Right lobe of liver (tissue), 6 donors: Measurements from ENCODE around the gene SMIM27. TPM values are rescaled to one million over a fixed set of nuclear protein-coding genes. Genes with fewer than 3 reads are reported as not detected.

ENCODE experiments used
- ATAC-seq, 4 donors: fragments of 200-7000 bp; cut with Tn5 transposase; one replicate each; pipeline ENCODE4 v1.9.1; 2020; ENCODE audit warnings: mild to moderate bottlenecking in 4 of 4, moderate library complexity in 4 of 4
- DNase-seq, 3 donors: peaks; one replicate each; pipeline ENCODE4 v3.0.0-alpha.2; 2020
- H3K27ac ChIP-seq, 3 donors: fragments of 200-600 bp; one replicate each; pipeline ENCODE4 v1.8.0; 2022
- H3K27me3 ChIP-seq, 2 donors: fragments of 200-600 bp; one replicate each; pipeline ENCODE4 v1.8.0; 2022
- H3K36me3 ChIP-seq, 4 donors: fragments of 200-600 bp; sonication (generic) in 1 of 4; one replicate each; pipeline versions ENCODE4 v1.5.1 to v1.8.0; 2017 to 2022; ENCODE audit warnings: control low read depth in 1 of 4
- H3K4me1 ChIP-seq, 4 donors: fragments of 200-600 bp; sonication (generic) in 1 of 4; one replicate each; pipeline versions ENCODE4 v1.5.1 to v1.8.0; 2017 to 2022; ENCODE audit warnings: control low read depth in 1 of 4
- H3K4me3 ChIP-seq, 3 donors: fragments of 200-600 bp; one replicate each; pipeline ENCODE4 v1.8.0; 2022
- H3K9me3 ChIP-seq, 4 donors: fragments of 200-600 bp; sonication (generic) in 1 of 4; one replicate each; pipeline versions ENCODE4 v1.5.1 to v1.8.0; 2017 to 2022; ENCODE audit warnings: control low read depth in 1 of 4
- CTCF ChIP-seq, 4 donors: fragments of 200-600 bp in 3 of 4; fragments of 450-650 bp in 1 of 4; IDR thresholded peaks; one replicate each; pipeline versions ENCODE4 v1.5.1 to v1.8.0; 2016 to 2022; ENCODE audit warnings: antibody characterized with exemption in 4 of 4, mild to moderate bottlenecking in 2 of 4
- POLR2A ChIP-seq: fragments of 450-650 bp; IDR thresholded peaks from one replicate; pipeline ENCODE4 v1.6.1; 2017; ENCODE audit warnings: antibody characterized with exemption, mild to moderate bottlenecking
- WGBS: methylation state at CpG from one replicate; pipeline ENCODE4 v1.1.6; 2018; ENCODE audit warnings: low coverage, low lambda C conversion rate; ENCODE audit not compliant: insufficient coverage; ENCODE audit errors: missing lambda C conversion rate; 5-methylcytosine and 5-hydroxymethylcytosine counted together
- intact Hi-C, 2 donors: fragments of 100-400 bp; cut with DNase I; formaldehyde crosslinking; loops; one replicate each; pipeline versions ENCODE4 v1.11.2 to v1.14.1; 2022
- long read RNA-seq: library from polyadenylated mRNA; unstranded; transcript quantifications from one replicate; pipeline ENCODE4 v2.0.0, GENCODE V29; 2019
- total RNA-seq, 6 experiments: library from RNA; depleted of rRNA in 2 of 6; stranded (reverse); fragments of >200 nt in 2 of 6; fragmentation: NEBNext Ultra II Directional in 3 of 6; extraction: Animal tissue kit (Norgen Biotek cat#: 25700) in 3 of 6; gene quantifications; one replicate each; pipeline versions ENCODE4 v1.1.0 to v1.2.4, GENCODE V29; 2016 to 2023
- donor health status: DM: no; HTN: yes; CAD: no.
- donor health status: DM: no; HTN: no; CAD: no.
- donor health status: DM: no; HTN: no; CAD: no.
- donor health status: DM: no; HTN: yes; CAD: no.
- donor health status: DM: no; HTN: yes; CAD: no.

The SMIM27 gene
- 1 to 10 TPM in 5 of 6 experiments, under 1 TPM in 1; 0.49 to 7.4 (median 2.9) TPM for total RNA-seq
- long read RNA-seq, partial matches to known transcripts, result 1 of 1 reads
- long read RNA-seq, other reads (novel, unspliced or antisense), result 0 of 1 reads

GRCh38 chr9:32552172-32552872 lies at the start of gene SMIM27, which contains the start of gene TOPORS:
TSS of gene SMIM27 (plus strand) at chr9:32552327. CDS start at chr9:32552435, 108 bp downstream.
TSS of gene TOPORS (minus strand) at chr9:32552586. CDS start at chr9:32552436, 150 bp downstream.
- 0% methylated on average over 46 of the region's 46 CpGs for WGBS
- intact Hi-C loops, result no loop called here
- no peaks in the 10 kb centered on the region for H3K9me3 ChIP-seq
- peaks cover 0 to 13% (median 6%) of the 10 kb centered on the region in 4 donors for H3K4me1 ChIP-seq
- DNase-seq, result peak; percentile 92 to 94 (median 93)
- no peaks in the 10 kb centered on the region for H3K27me3 ChIP-seq
- H3K27ac ChIP-seq, result peak within 1 kb of the TSS; percentile 96 to 99 (median 98)
- TF ChIP-seq POLR2A, result peak; percentile 95
- TF ChIP-seq CTCF (IDR thresholded peaks at IDR 0.05), result no peak
- H3K4me3 ChIP-seq, result peak within 1 kb of the TSS; percentile 81 to 89 (median 84)
- no peaks in the 10 kb centered on the region for H3K36me3 ChIP-seq
- peak; percentile 92 to 93 (median 92) for ATAC-seq

- intact Hi-C loops, result no loop called here
- Histone ChIP-seq H3K4me1 (no peaks in the 10 kb centered on the region), H3K4me3 (no peak overlapping the region), H3K27me3 (no peaks in the 10 kb centered on the region), H3K27ac (no peak overlapping the region), H3K36me3 (peaks cover 0 to 6% (median 1%) of the 10 kb centered on the region in 4 donors), H3K9me3 (no peaks in the 10 kb centered on the region)
- no peak for DNase-seq
- no peak for ATAC-seq
- 93% methylated on average over 3 of the region's 4 CpGs for WGBS
- TF ChIP-seq CTCF (IDR thresholded peaks at IDR 0.05), result no peak
- no peak for TF ChIP-seq POLR2A
Observed at GRCh38 chr9:32502464-32502863, 49.7 kb upstream of the SMIM27 start.

- Histone ChIP-seq H3K36me3 (peaks cover 0 to 6% (median under 1%) of the 10 kb centered on the region in 4 donors), H3K4me1 (no peaks in the 10 kb centered on the region), H3K27ac (no peak overlapping the region), H3K9me3 (no peaks in the 10 kb centered on the region), H3K27me3 (no peaks in the 10 kb centered on the region), H3K4me3 (no peak overlapping the region)
- no peak for TF ChIP-seq CTCF (IDR thresholded peaks at IDR 0.05)
- no peak for TF ChIP-seq POLR2A
- 55% methylated on average over 2 of the region's 3 CpGs for WGBS
- ATAC-seq, result no peak
- DNase-seq, result no peak
- intact Hi-C loops, result no loop called here
Observed at GRCh38 chr9:32503008-32503407, 49.1 kb upstream of the SMIM27 start.

GRCh38 chr9:32508728-32509127 lies 43.4 kb upstream of the SMIM27 start:
- no CpG with 5 or more reads among the region's 1 CpG for WGBS
- intact Hi-C loops, result no loop called here
- H3K4me1 ChIP-seq, result no peaks in the 10 kb centered on the region
- H3K27me3 ChIP-seq, result no peaks in the 10 kb centered on the region
- DNase-seq (no peak), ATAC-seq (no peak)
- H3K9me3 ChIP-seq, result no peaks in the 10 kb centered on the region
- no peak for TF ChIP-seq POLR2A
- no peak for TF ChIP-seq CTCF (IDR thresholded peaks at IDR 0.05)
- no peaks in the 10 kb centered on the region for H3K36me3 ChIP-seq
- no peak overlapping the region for H3K4me3 ChIP-seq
- H3K27ac ChIP-seq, result no peak overlapping the region
